ELR (cell line): ENCODE data around the gene PSTK.

ENCODE experiments used
- DNase-seq: peaks from one replicate; pipeline ENCODE4 v3.0.0-alpha.2; 2015; ENCODE audit warnings: low read depth

PSTK gene

GRCh38 chr10:123019941-123020703 is 39.9 kb downstream of the PSTK start:
- no peak for DNase-seq

- DNase-seq: peak; percentile 27
These were observed 41.3 kb downstream of the PSTK start for GRCh38 chr10:123021517-123021916.

- no peak for DNase-seq
These were observed 44.3 kb downstream of the PSTK start for GRCh38 chr10:123024540-123024939.

- no peak for DNase-seq
These were observed 46.1 kb downstream of the PSTK start for GRCh38 chr10:123026302-123026701.

GRCh38 chr10:123027861-123028260 is 47.7 kb downstream of the PSTK start:
- no peak for DNase-seq

- DNase-seq: no peak
These were observed 50.9 kb downstream of the PSTK start for GRCh38 chr10:123031124-123031523.

- DNase-seq: no peak
These were observed 54.1 kb downstream of the PSTK start for GRCh38 chr10:123034332-123034731.

- no peak for DNase-seq
These were observed 55.4 kb downstream of the PSTK start for GRCh38 chr10:123035467-123036086.

- DNase-seq: no peak
These were observed 58.8 kb downstream of the PSTK start for GRCh38 chr10:123038782-123039631.

- DNase-seq: no peak
These were observed 59.4 kb downstream of the PSTK start for GRCh38 chr10:123039632-123039930.
